Activated CD4-positive, CD25-positive, alpha-beta regulatory T cell (primary cell): ENCODE measurements around the gene CLCC1.
"Not testable (repeated sequence)": the region's sequence is repeated elsewhere in the genome, so short reads cannot be mapped to it uniquely, and the experiment has no call there.

Experiments
- DNase-seq, 4 experiments: peaks; one replicate each; lab custom pipeline; 2025; lab: John Stamatoyannopoulos, UW

The CLCC1 gene

GRCh38 chr1:108963052-108963686 is at the start of gene CLCC1:
CLCC1 (minus strand) TSS chr1:108963484; CDS start chr1:108950437, 13,047 bp downstream.
- DNase-seq, result peak; percentile 77 to 88 (median 84)

GRCh38 chr1:109011335-109011734 is 48.1 kb upstream of the CLCC1 start:
- no peak for DNase-seq

- not testable (repeated sequence) for DNase-seq
Measured at GRCh38 chr1:108996622-108997021, 33.3 kb upstream of the CLCC1 start.

GRCh38 chr1:108983114-108983513 is 19.8 kb upstream of the CLCC1 start:
- DNase-seq, result no peak

GRCh38 chr1:108976658-108977057 is 13.4 kb upstream of the CLCC1 start:
- DNase-seq, result no peak

- no peak for DNase-seq
Measured at GRCh38 chr1:108972951-108973350, 9.7 kb upstream of the CLCC1 start.

- DNase-seq, result no peak
Measured at GRCh38 chr1:108969346-108969745, 6.1 kb upstream of the CLCC1 start.

- peak in 3 of 4 experiments; percentile 4 to 11 (median 7) for DNase-seq
Measured at GRCh38 chr1:108962681-108963051, 618 bp downstream of the CLCC1 start.

GRCh38 chr1:108961752-108962486 is 1.4 kb downstream of the CLCC1 start:
- no peak for DNase-seq

GRCh38 chr1:108961198-108961597 is 2.1 kb downstream of the CLCC1 start:
- DNase-seq, result no peak

GRCh38 chr1:108960719-108961118 is 2.6 kb downstream of the CLCC1 start:
- DNase-seq, result no peak

- DNase-seq, result no peak
Measured at GRCh38 chr1:108957888-108958287, 5.4 kb downstream of the CLCC1 start.

GRCh38 chr1:108955881-108956280 is 7.4 kb downstream of the CLCC1 start:
- DNase-seq, result no peak

GRCh38 chr1:108955111-108955510 is 8.2 kb downstream of the CLCC1 start:
- no peak for DNase-seq

GRCh38 chr1:108953452-108953851 is 9.8 kb downstream of the CLCC1 start:
- DNase-seq, result no peak

- no peak for DNase-seq
Measured at GRCh38 chr1:108951242-108951641, 12.0 kb downstream of the CLCC1 start.

- no peak for DNase-seq
Measured at GRCh38 chr1:108949044-108949443, 14.2 kb downstream of the CLCC1 start.

- DNase-seq, result no peak
Measured at GRCh38 chr1:108947871-108948525, 15.3 kb downstream of the CLCC1 start.

GRCh38 chr1:108936170-108936569 is 27.1 kb downstream of the CLCC1 start:
- DNase-seq, result no peak

- no peak for DNase-seq
Measured at GRCh38 chr1:108933944-108934343, 29.3 kb downstream of the CLCC1 start.

- not testable (repeated sequence) for DNase-seq
Measured at GRCh38 chr1:108927565-108927964, 35.7 kb downstream of the CLCC1 start.

GRCh38 chr1:108925920-108926319 is 37.4 kb downstream of the CLCC1 start:
- no peak for DNase-seq

GRCh38 chr1:108916788-108917187 is 46.5 kb downstream of the CLCC1 start:
- DNase-seq, result no peak
